CD4-positive, alpha-beta T cell (primary cell): ENCODE measurements around the gene SFXN3. TPM values are rescaled to one million over a fixed set of nuclear protein-coding genes. Genes with fewer than 3 reads are reported as not detected.

Experiments
- ATAC-seq: fragments of 200-7000 bp; cut with Tn5 transposase; one replicate; pipeline ENCODE4 v1.10.0; 2022; ENCODE audit warnings: mild to moderate bottlenecking; ENCODE audit not compliant: poor library complexity
- CTCF ChIA-PET: fragments of 350-600 bp; sonication (Branson Sonifier 250); formaldehyde crosslinking; loops from one replicate; lab custom pipeline; 2021; ENCODE audit warnings: antibody characterized with exemption, inconsistent platforms; lab: Charles Lee
- POLR2A ChIA-PET: fragments of 350-600 bp; sonication (Branson Sonifier 250); formaldehyde crosslinking; loops from one replicate; lab custom pipeline; 2021; ENCODE audit warnings: antibody characterized with exemption, inconsistent platforms; lab: Charles Lee
- DNase-seq, 14 experiments: peaks; one replicate each; pipeline ENCODE4 v3.0.0-alpha.2; 2013 to 2020; ENCODE audit warnings: mixed read lengths in 2 of 14
- H3K27ac ChIP-seq, 2 donors: one replicate each; pipeline versions ENCODE4 v1.5.1 to v1.7.0; 2013; ENCODE audit warnings: low read length in 2 of 2, low read depth in 1 of 2, mild to moderate bottlenecking in 1 of 2
- H3K27me3 ChIP-seq, 2 experiments: 1 replicate in 1 of 2; 2 replicates in 1 of 2; pipeline versions ENCODE4 v1.6.1 to v1.7.0; 2013; ENCODE audit warnings: low read length in 2 of 2, control low read depth in 1 of 2, mild to moderate bottlenecking in 1 of 2, moderate library complexity in 1 of 2; ENCODE audit not compliant: insufficient read depth in 2 of 2, control insufficient read depth in 1 of 2
- H3K36me3 ChIP-seq: one replicate; pipeline ENCODE4 v1.6.1; 2013; ENCODE audit warnings: low read length, control low read depth; ENCODE audit not compliant: insufficient read depth
- H3K4me1 ChIP-seq: one replicate; pipeline ENCODE4 v1.6.1; 2013; ENCODE audit warnings: low read length, control low read depth; ENCODE audit not compliant: insufficient read depth
- H3K4me3 ChIP-seq: one replicate; pipeline ENCODE4 v1.5.1; 2013; ENCODE audit warnings: mild to moderate bottlenecking, low read length, moderate library complexity
- H3K9me3 ChIP-seq, 2 experiments: 1 replicate in 1 of 2; 2 replicates in 1 of 2; pipeline versions ENCODE4 v1.6.1 to v1.7.0; 2013; ENCODE audit warnings: low read length in 2 of 2, mild to moderate bottlenecking in 2 of 2, control low read depth in 1 of 2, moderate library complexity in 1 of 2; ENCODE audit not compliant: control insufficient read depth in 1 of 2, insufficient read depth in 1 of 2
- H3K27ac Mint-ChIP-seq: one replicate; pipeline ENCODE4 v1.8.0; 2020; ENCODE audit warnings: mixed read lengths
- H3K27me3 Mint-ChIP-seq: one replicate; pipeline ENCODE4 v1.8.0; 2021; ENCODE audit warnings: mixed read lengths
- H3K36me3 Mint-ChIP-seq: one replicate; pipeline ENCODE4 v1.8.0; 2021; ENCODE audit warnings: low read depth, mixed read lengths
- H3K4me1 Mint-ChIP-seq: one replicate; pipeline ENCODE4 v1.8.0; 2021; ENCODE audit warnings: low read depth, mixed read lengths
- H3K4me3 Mint-ChIP-seq: one replicate; pipeline ENCODE4 v1.8.0; 2020; ENCODE audit warnings: mild to moderate bottlenecking, mixed read lengths
- H3K9me3 Mint-ChIP-seq: one replicate; pipeline ENCODE4 v1.8.0; 2020; ENCODE audit warnings: mixed read lengths
- CTCF ChIP-seq: fragments of 200-600 bp; IDR thresholded peaks from one replicate; pipeline ENCODE4 v1.8.0; 2022; ENCODE audit warnings: antibody characterized with exemption, mild to moderate bottlenecking
- intact Hi-C, 2 experiments: fragments of 100-400 bp; cut with DNase I in 1 of 2; cut with micrococcal nuclease in 1 of 2; formaldehyde crosslinking; loops; one replicate each; pipeline versions ENCODE4 v1.15.1 to v1.9.0; 2023 to 2025; cut with DNase I, micrococcal nuclease
- total RNA-seq, 174 experiments: library from RNA in 2 of 174; stranded (reverse) in 2 of 174; gene quantifications; one replicate each; pipeline ENCODE4 v1.2.3 and lab custom pipeline; 2021 to 2026

SFXN3 gene
- total RNA-seq, 2 experiments from 2014 or later: 43.2 to 48.3 TPM

DNA sequence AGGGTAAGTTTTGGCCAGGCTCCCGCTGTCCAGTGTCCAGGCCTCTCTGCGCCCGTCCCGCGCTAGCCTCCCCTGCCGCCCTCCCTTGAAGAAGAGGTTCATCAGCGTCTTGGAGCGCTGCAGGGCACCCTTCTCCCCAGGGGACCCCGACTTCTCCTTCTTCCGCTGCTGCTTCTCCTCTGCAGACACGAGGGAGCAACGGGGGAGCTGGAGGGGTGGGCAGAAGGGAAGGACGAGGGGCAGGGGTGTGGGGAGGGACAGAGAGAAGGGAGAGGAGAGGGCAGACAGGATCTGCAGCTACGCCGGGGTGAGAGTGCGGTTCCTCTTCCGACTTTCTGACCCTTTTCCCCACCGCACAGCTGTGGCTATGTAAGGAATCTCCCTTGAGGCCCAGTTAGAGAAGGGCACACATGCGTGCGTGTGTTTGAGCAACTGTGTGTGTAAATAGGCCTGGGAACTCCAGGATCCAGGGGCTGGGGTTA is 12.9 kb upstream of the SFXN3 start:
- CTCF ChIA-PET: interaction anchor here (0.9 to 2.5 kb wide), 9 partner anchors 9 to 62 kb away, joined by 3 to 14 read pairs (median 5); no protein-coding TSS in a partner anchor
- Mint-ChIP-seq H3K4me1 (peaks cover 14% of the 10 kb centered on the region), H3K9me3 (no peaks in the 10 kb centered on the region), H3K36me3 (no peaks in the 10 kb centered on the region), H3K27me3 (peaks cover 73% of the 10 kb centered on the region), H3K4me3 (no peak overlapping the region), H3K27ac (no peak overlapping the region)
- Histone ChIP-seq H3K27ac (no peak overlapping the region), H3K4me1 (peaks cover 25% of the 10 kb centered on the region), H3K9me3 (no peaks in the 10 kb centered on the region), H3K4me3 (no peak overlapping the region), H3K36me3 (no peaks in the 10 kb centered on the region), H3K27me3 (peaks cover 36 to 39% of the 10 kb centered on the region in 2 experiments)
- DNase-seq (peak in 2 of 14 experiments; percentile 60 to 65), ATAC-seq (no peak)
- TF ChIP-seq CTCF: no peak
- POLR2A ChIA-PET: interaction anchor here (0.7 kb wide), 1 partner anchor 14 kb away, joined by 3 read pairs; no protein-coding TSS in a partner anchor
- intact Hi-C loops: loop anchor here in 1 of 2 experiments (10.0 kb wide), 1 partner anchor 47 kb away; the partner anchor contains the start of gene KAZALD1

DNA sequence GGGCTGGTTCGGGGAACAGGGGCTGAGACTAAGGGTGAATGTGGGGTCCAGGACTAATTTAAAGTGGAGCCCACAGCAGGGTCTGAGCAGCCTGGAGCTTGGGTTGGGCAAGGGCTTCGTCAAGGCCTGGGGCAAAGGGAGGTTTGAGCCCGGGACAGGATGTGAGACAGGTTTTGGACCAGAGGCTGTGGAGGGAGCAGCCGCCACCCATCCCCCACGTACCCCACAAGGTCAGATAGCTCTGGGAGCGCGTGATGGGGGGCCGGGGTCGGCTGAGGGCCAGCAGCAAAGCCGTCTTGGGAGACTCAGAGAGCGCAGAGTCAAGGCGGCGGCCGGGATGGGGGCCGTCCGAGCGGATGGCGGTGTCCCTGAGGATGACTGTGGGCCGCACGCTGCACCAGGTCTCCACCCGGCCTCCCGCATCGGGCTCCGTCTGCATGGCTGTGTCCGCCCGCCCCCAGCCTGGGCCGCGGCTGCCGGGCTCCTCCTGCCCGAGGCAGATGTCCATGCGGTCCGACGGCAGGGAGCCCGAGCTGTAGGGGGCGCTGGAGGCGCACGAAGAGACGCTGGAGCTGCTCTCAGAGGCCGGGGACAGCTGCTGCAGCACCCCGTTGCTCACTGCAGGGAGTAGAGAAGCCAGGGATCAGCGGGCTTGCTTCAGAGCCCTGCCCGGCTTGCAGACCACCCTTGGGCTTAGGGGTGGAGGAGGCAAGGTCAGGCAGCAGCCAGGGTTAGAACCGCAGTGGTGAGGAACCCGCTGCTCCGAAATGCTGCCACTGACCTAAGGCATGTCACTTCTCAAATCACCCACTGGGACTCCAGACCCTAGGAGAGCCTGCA is 12.2 kb upstream of the SFXN3 start:
- Histone ChIP-seq H3K4me1 (peaks cover 20% of the 10 kb centered on the region), H3K27ac (no peak overlapping the region), H3K36me3 (no peaks in the 10 kb centered on the region), H3K9me3 (no peaks in the 10 kb centered on the region), H3K4me3 (no peak overlapping the region), H3K27me3 (peaks cover 36 to 39% of the 10 kb centered on the region in 2 experiments)
- POLR2A ChIA-PET: interaction anchor here (1.2 kb wide), 1 partner anchor 21 kb away, joined by 4 read pairs; no protein-coding TSS in a partner anchor
- H3K9me3 Mint-ChIP-seq: no peaks in the 10 kb centered on the region
- no peaks in the 10 kb centered on the region for H3K36me3 Mint-ChIP-seq
- DNase-seq (peak; percentile 47 to 82 (median 67)), ATAC-seq (peak; percentile 79)
- intact Hi-C loops: loop anchor here in 1 of 2 experiments (10.0 kb wide), 1 partner anchor 46 kb away; the partner anchor contains the start of gene KAZALD1
- H3K27me3 Mint-ChIP-seq: peaks cover 70% of the 10 kb centered on the region
- CTCF ChIA-PET: interaction anchor here (0.6 to 2.5 kb wide), 16 partner anchors 8 to 63 kb away, joined by 3 to 14 read pairs (median 4); partner anchors contain the start of genes PDZD7 and SFXN3
- TF ChIP-seq CTCF: peak; percentile 60
- H3K27ac Mint-ChIP-seq: no peak overlapping the region
- H3K4me1 Mint-ChIP-seq: peaks cover 11% of the 10 kb centered on the region
- H3K4me3 Mint-ChIP-seq: no peak overlapping the region

DNA sequence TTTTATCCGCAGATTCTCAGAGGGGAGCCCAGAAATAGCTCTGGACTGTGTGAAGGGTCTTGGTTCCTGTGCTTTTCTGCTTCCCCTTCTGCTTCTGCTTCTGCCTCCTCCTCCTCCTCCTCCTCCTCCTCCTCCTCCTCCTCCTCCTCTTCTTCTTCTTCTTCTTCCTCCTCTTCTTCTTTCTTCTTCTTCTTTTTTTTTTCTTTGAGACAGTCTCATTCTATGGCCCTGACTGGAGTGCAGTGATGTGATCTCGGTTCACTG is 11.7 kb upstream of the SFXN3 start:
- DNase-seq (no peak), ATAC-seq (no peak)
- Mint-ChIP-seq H3K9me3 (no peaks in the 10 kb centered on the region), H3K4me3 (no peak overlapping the region), H3K36me3 (no peaks in the 10 kb centered on the region), H3K4me1 (peaks cover 7% of the 10 kb centered on the region), H3K27ac (no peak overlapping the region), H3K27me3 (peaks cover 66% of the 10 kb centered on the region)
- POLR2A ChIA-PET: interaction anchor here (1.2 kb wide), 1 partner anchor 21 kb away, joined by 4 read pairs; no protein-coding TSS in a partner anchor
- Histone ChIP-seq H3K36me3 (no peaks in the 10 kb centered on the region), H3K9me3 (no peaks in the 10 kb centered on the region), H3K27me3 (peaks cover 36 to 39% of the 10 kb centered on the region in 2 experiments), H3K4me3 (no peak overlapping the region), H3K27ac (no peak overlapping the region), H3K4me1 (peaks cover 16% of the 10 kb centered on the region)
- CTCF ChIA-PET: interaction anchor here (0.6 to 2.5 kb wide), 16 partner anchors 8 to 63 kb away, joined by 3 to 14 read pairs (median 4); partner anchors contain the start of genes PDZD7 and SFXN3
- intact Hi-C loops: loop anchor here in 1 of 2 experiments (10.0 kb wide), 1 partner anchor 45 kb away; the partner anchor contains the start of gene KAZALD1
- no peak for TF ChIP-seq CTCF
